SW480 (cell line): Measurements from ENCODE around the gene ADGRG1.

Experiments
- DNase-seq: peaks from one replicate; pipeline ENCODE4 v3.0.0-alpha.2; 2016; ENCODE audit warnings: low spot score

The ADGRG1 gene

GRCh38 chr16:57635266-57636097, 7.1 kb downstream of the ADGRG1 start:
- no peak for DNase-seq

- DNase-seq, result no peak
Measured at GRCh38 chr16:57636184-57636583, 7.8 kb downstream of the ADGRG1 start.

- DNase-seq, result no peak
Measured at GRCh38 chr16:57637020-57637419, 8.6 kb downstream of the ADGRG1 start.

- DNase-seq, result no peak
Measured at GRCh38 chr16:57637424-57637823, 9.0 kb downstream of the ADGRG1 start.

- no peak for DNase-seq
Measured at GRCh38 chr16:57637965-57638364, 9.5 kb downstream of the ADGRG1 start.

GRCh38 chr16:57638381-57638780, 10.0 kb downstream of the ADGRG1 start:
- no peak for DNase-seq

- DNase-seq, result no peak
Measured at GRCh38 chr16:57639172-57639887, 10.9 kb downstream of the ADGRG1 start.

- no peak for DNase-seq
Measured at GRCh38 chr16:57640185-57640584, 11.8 kb downstream of the ADGRG1 start.

- DNase-seq, result no peak
Measured at GRCh38 chr16:57640612-57641011, 12.2 kb downstream of the ADGRG1 start.

- no peak for DNase-seq
Measured at GRCh38 chr16:57642160-57643135, 14.0 kb downstream of the ADGRG1 start.

GRCh38 chr16:57643147-57643874, 14.9 kb downstream of the ADGRG1 start:
- DNase-seq, result no peak

- DNase-seq, result no peak
Measured at GRCh38 chr16:57643910-57644309, 15.5 kb downstream of the ADGRG1 start.

- no peak for DNase-seq
Measured at GRCh38 chr16:57644383-57645014, 16.1 kb downstream of the ADGRG1 start.

- DNase-seq, result no peak
Measured at GRCh38 chr16:57645169-57645568, 16.7 kb downstream of the ADGRG1 start.

- no peak for DNase-seq
Measured at GRCh38 chr16:57645691-57646387, 17.4 kb downstream of the ADGRG1 start.

- no peak for DNase-seq
Measured at GRCh38 chr16:57646388-57647039, 18.1 kb downstream of the ADGRG1 start.

- DNase-seq, result no peak
Measured at GRCh38 chr16:57647136-57647875, 18.9 kb downstream of the ADGRG1 start.

GRCh38 chr16:57648125-57648524, 19.7 kb downstream of the ADGRG1 start:
- DNase-seq, result no peak
